A549 (cell line): ENCODE data around the gene AADACL4. TPM values are rescaled to one million over a fixed set of nuclear protein-coding genes. Genes with fewer than 3 reads are reported as not detected.
"Not testable (repeated sequence)": the region's sequence is repeated elsewhere in the genome, so short reads cannot be mapped to it uniquely, and the experiment has no call there.

Experiments used
- ATAC-seq, 2 experiments: fragments of 200-7000 bp in 1 of 2; fragments of >200 bp in 1 of 2; cut with Nextera tagmentation in 1 of 2; cut with Tn5 transposase in 1 of 2; 3 replicates each; pipeline versions ENCODE4 v1.8.0 to v1.9.1; 2018 to 2020; ENCODE audit warnings: mild to moderate bottlenecking in 1 of 2, moderate library complexity in 1 of 2
- CTCF ChIA-PET: fragments of 300-600 bp; sonication (Branson Sonifier 250); formaldehyde crosslinking; extraction: SDS; loops from one replicate; lab custom pipeline; 2021; ENCODE audit warnings: antibody characterized with exemption, inconsistent platforms; lab: Yijun Ruan, JAX
- POLR2A ChIA-PET: fragments of 350-600 bp; formaldehyde crosslinking; extraction: SDS; loops from one replicate; lab custom pipeline; 2021; ENCODE audit warnings: antibody characterized with exemption, inconsistent platforms; lab: Yijun Ruan, JAX
- DNase-seq, 2 experiments: peaks; one replicate each; pipeline versions ENCODE4 v3.0.0 to v3.0.0-alpha.2; 2011 to 2016; ENCODE audit warnings: low read depth in 1 of 2, low spot score in 1 of 2
- FAIRE-seq: peaks from 2 replicates; lab custom pipeline; 2011; peaks lifted over from hg19 to GRCh38; lab: Jason Lieb, UNC
- H3K27ac ChIP-seq, 2 experiments: fragments of >200 bp; sonication (Bioruptor Twin); formaldehyde crosslinking; 3 replicates each; pipeline ENCODE4 v1.5.1; 2016 to 2017
- H3K4me1 ChIP-seq: fragments of >200 bp; sonication (Bioruptor Twin); formaldehyde crosslinking; 3 replicates; pipeline ENCODE4 v1.6.1; 2016
- H3K4me2 ChIP-seq: fragments of >200 bp; sonication (Bioruptor Twin); formaldehyde crosslinking; 3 replicates; pipeline ENCODE4 v1.6.1; 2016
- H3K4me3 ChIP-seq: fragments of >200 bp; sonication (Bioruptor Twin); formaldehyde crosslinking; 3 replicates; pipeline ENCODE4 v1.5.1; 2016
- H3K9me3 ChIP-seq: fragments of >200 bp; sonication (Bioruptor Twin); formaldehyde crosslinking; 3 replicates; pipeline ENCODE4 v1.6.1; 2016
- ATOH8 ChIP-seq: fragments of 250-450 bp; sonication (Bioruptor Pico); IDR thresholded peaks from 2 replicates; pipeline ENCODE4 v1.5.0; 2020; ENCODE audit warnings: low read depth, mild to moderate bottlenecking, moderate library complexity
- CBX8 ChIP-seq: fragments of 200-600 bp; sonication (generic); IDR thresholded peaks from 2 replicates; pipeline ENCODE4 v1.6.1; 2016
- CEBPB ChIP-seq, 2 experiments: fragments of >200 bp in 1 of 2; sonication (Bioruptor Twin) in 1 of 2; formaldehyde crosslinking in 1 of 2; IDR thresholded peaks; 2 replicates each; pipeline ENCODE4 v1.6.1; 2012 to 2016
- EHMT2 ChIP-seq: fragments of 200-600 bp; sonication (generic); IDR thresholded peaks from 2 replicates; pipeline ENCODE4 v1.6.1; 2016; ENCODE audit warnings: antibody characterized with exemption, low read depth, mild to moderate bottlenecking, moderate library complexity
- FOSL2 ChIP-seq, 2 experiments: fragments of 450-650 bp in 1 of 2; fragments of >200 bp in 1 of 2; sonication (Bioruptor Twin) in 1 of 2; formaldehyde crosslinking; IDR thresholded peaks; 2 replicates each; pipeline versions ENCODE4 v1.5.0 to v1.6.1; 2016 to 2020; ENCODE audit warnings: mild to moderate bottlenecking in 1 of 2, moderate library complexity in 1 of 2
- HES2 ChIP-seq: fragments of >200 bp; sonication (Bioruptor Twin); formaldehyde crosslinking; IDR thresholded peaks from 2 replicates; pipeline ENCODE4 v1.6.1; 2016
- HOXB5 ChIP-seq: fragments of 250-450 bp; sonication (Bioruptor Pico); IDR thresholded peaks from 2 replicates; pipeline ENCODE4 v1.5.0; 2020; ENCODE audit warnings: mild to moderate bottlenecking, moderate library complexity
- KDM1A ChIP-seq: fragments of 200-600 bp; sonication (generic); IDR thresholded peaks from 2 replicates; pipeline ENCODE4 v1.6.1; 2016; ENCODE audit warnings: low read depth, mild to moderate bottlenecking
- MAZ ChIP-seq: fragments of 150-350 bp; IDR thresholded peaks from 2 replicates; pipeline ENCODE4 v1.6.1; 2014; ENCODE audit warnings: antibody characterized with exemption, low read depth, low read length, borderline replicate concordance
- NPAS2 ChIP-seq: fragments of 250-450 bp; sonication (Bioruptor Pico); IDR thresholded peaks from 2 replicates; pipeline ENCODE4 v1.8.0; 2022; ENCODE audit warnings: mild to moderate bottlenecking, moderate library complexity, borderline replicate concordance
- PBX3 ChIP-seq: IDR thresholded peaks from 2 replicates; pipeline ENCODE4 v1.6.1; 2012
- POLR2AphosphoS2 ChIP-seq: conservative IDR thresholded peaks from 2 replicates; pipeline ENCODE4 v1.6.1; 2012; ENCODE audit warnings: low read length, improper control_type of control experiment, inconsistent platforms
- RARB ChIP-seq: fragments of 250-450 bp; sonication (Bioruptor Pico); IDR thresholded peaks from 2 replicates; pipeline ENCODE4 v1.8.0; 2021; ENCODE audit warnings: mild to moderate bottlenecking, moderate library complexity
- RCOR1 ChIP-seq: fragments of 150-350 bp; IDR thresholded peaks from 2 replicates; pipeline ENCODE4 v1.6.1; 2014; ENCODE audit warnings: antibody characterized with exemption, low read length, low read depth
- RFX5 ChIP-seq: fragments of 450-650 bp; IDR thresholded peaks from 2 replicates; pipeline ENCODE4 v1.7.1; 2014; ENCODE audit warnings: antibody characterized with exemption, mild to moderate bottlenecking, moderate library complexity
- SMC3 ChIP-seq: fragments of >200 bp; sonication (Bioruptor Twin); formaldehyde crosslinking; IDR thresholded peaks from 3 replicates; pipeline ENCODE4 v1.6.1; 2018; ENCODE audit warnings: inconsistent platforms
- TFCP2L1 ChIP-seq: fragments of 250-450 bp; sonication (Bioruptor Pico); IDR thresholded peaks from 2 replicates; pipeline ENCODE4 v1.5.0; 2021; ENCODE audit warnings: mild to moderate bottlenecking
- TP53 ChIP-seq: fragments of 250-450 bp; sonication (Bioruptor Pico); IDR thresholded peaks from 2 replicates; pipeline ENCODE4 v1.5.0; 2021; ENCODE audit warnings: mild to moderate bottlenecking, moderate library complexity
- WGBS: methylation state at CpG from one replicate; pipeline ENCODE4 v1.1.6; 2017; ENCODE audit errors: missing lambda C conversion rate; 5-methylcytosine and 5-hydroxymethylcytosine counted together
- polyA plus RNA-seq, 4 experiments: library from polyadenylated mRNA; depleted of rRNA in 3 of 4; stranded (reverse); fragments of >200 nt; fragmentation: RNase III in 1 of 4; extraction: RNeasy Plus Mini Kit Qiagen cat#74134 plus additional on column Dnase treatment in 1 of 4; gene quantifications; 2 replicates in 3 of 4; 3 replicates in 1 of 4; pipeline ENCODE4 v1.2.3, GENCODE V29; 2011 to 2017

AADACL4 gene
- polyA plus RNA-seq, 2 of the 4 experiments (the other 2 are of a cell fraction), result not detected

GRCh38 chr1:12644829-12645228 lies 944 bp downstream of the AADACL4 start:
- ATAC-seq (no peak), DNase-seq (no peak), FAIRE-seq (no peak)
- H3K4me3 ChIP-seq, result no peak overlapping the region
- H3K4me2 ChIP-seq, result no peak overlapping the region
- peaks cover 13% of the 10 kb centered on the region; the same call in 2 of the 3 replicates for H3K9me3 ChIP-seq
- no peaks in the 10 kb centered on the region for H3K4me1 ChIP-seq
- TF ChIP-seq SMC3 (no peak), KDM1A (no peak), HOXB5 (CRISPR knock-in tag) (no peak), CEBPB (IDR thresholded peaks at IDR 0.05) (no peak), RCOR1 (no peak), ATOH8 (no peak), CBX8 (no peak)
- no peak overlapping the region for H3K27ac ChIP-seq
- 71% methylated on average over 1 of the region's 2 CpGs for WGBS
- CTCF ChIA-PET, result interaction anchor here (1.2 to 1.4 kb wide), 2 partner anchors 14 to 330 kb away, joined by 4 to 5 read pairs; no protein-coding TSS in a partner anchor
- POLR2A ChIA-PET, result no interaction called here

GRCh38 chr1:12645401-12645800 lies 1.5 kb downstream of the AADACL4 start:
- H3K27ac ChIP-seq, H3K4me1 ChIP-seq, ATAC-seq, DNase-seq, H3K9me3 ChIP-seq, FAIRE-seq, H3K4me2 ChIP-seq, H3K4me3 ChIP-seq, POLR2A ChIA-PET: not testable (repeated sequence)
- 74% methylated on average over 9 of the region's 9 CpGs for WGBS
- CTCF ChIA-PET, result interaction anchor here (0.7 to 1.2 kb wide), 2 partner anchors 14 to 18 kb away, joined by 3 to 5 read pairs; no protein-coding TSS in a partner anchor

- H3K4me1 ChIP-seq, result no peaks in the 10 kb centered on the region
- CTCF ChIA-PET, result interaction anchor here (1.3 to 4.9 kb wide), 2 partner anchors 10 to 19 kb away, joined by 3 to 26 read pairs; no protein-coding TSS in a partner anchor
- H3K4me3 ChIP-seq, result no peak overlapping the region
- FAIRE-seq (no peak), ATAC-seq (no peak), DNase-seq (no peak)
- no peak overlapping the region for H3K27ac ChIP-seq
- H3K9me3 ChIP-seq, result no peaks in the 10 kb centered on the region
- POLR2A ChIA-PET, result no interaction called here
- 81% methylated on average over 7 of the region's 7 CpGs for WGBS
- no peak overlapping the region for H3K4me2 ChIP-seq
- TF ChIP-seq NPAS2 (CRISPR knock-in tag), result no peak
- no peak for TF ChIP-seq RARB
- TF ChIP-seq PBX3, result no peak
- no peak for TF ChIP-seq RFX5
- no peak for TF ChIP-seq MAZ
- no peak for TF ChIP-seq TP53 (CRISPR knock-in tag)
- TF ChIP-seq EHMT2, result no peak
- no peak for TF ChIP-seq HES2
- no peak for TF ChIP-seq RCOR1
- no peak for TF ChIP-seq HOXB5 (CRISPR knock-in tag)
- TF ChIP-seq ATOH8, result no peak
- no peak for TF ChIP-seq TFCP2L1 (CRISPR knock-in tag)
- TF ChIP-seq FOSL2 (IDR thresholded peaks at IDR 0.05), result no peak
- TF ChIP-seq FOSL2 (CRISPR knock-in tag; IDR thresholded peaks at IDR 0.05), result no peak
- no peak for TF ChIP-seq POLR2AphosphoS2
- TF ChIP-seq, all 56 proteins: peak for 0
These were observed 4.9 kb downstream of the AADACL4 start for GRCh38 chr1:12648741-12649140.
